WERI-Rb-1 (cell line): ENCODE data around the gene LRRC43.

ENCODE experiments used
- DNase-seq: peaks from one replicate; pipeline ENCODE4 v3.0.0-alpha.2; 2020
- H3K27ac ChIP-seq: fragments of 250-450 bp; sonication (Bioruptor Pico); 2 replicates; pipeline ENCODE4 v1.5.1; 2020; ENCODE audit warnings: mild to moderate bottlenecking, moderate library complexity
- H3K27me3 ChIP-seq: fragments of 250-450 bp; sonication (Bioruptor Pico); 2 replicates; pipeline ENCODE4 v1.5.1; 2021; ENCODE audit warnings: mild to moderate bottlenecking, low read depth, moderate library complexity; ENCODE audit not compliant: insufficient read depth, severe bottlenecking
- H3K36me3 ChIP-seq: fragments of 250-450 bp; sonication (Bioruptor Pico); 2 replicates; pipeline ENCODE4 v1.5.1; 2020; ENCODE audit warnings: mild to moderate bottlenecking, moderate library complexity
- H3K4me3 ChIP-seq: 2 replicates; pipeline ENCODE4 v1.5.1; 2011; ENCODE audit warnings: low read depth, mild to moderate bottlenecking, control low read depth, low read length
- H3K9me3 ChIP-seq: fragments of 250-450 bp; sonication (Bioruptor Pico); 2 replicates; pipeline ENCODE4 v1.5.1; 2021; ENCODE audit warnings: mild to moderate bottlenecking, moderate library complexity; ENCODE audit not compliant: severe bottlenecking
- CTCF ChIP-seq: IDR thresholded peaks from 2 replicates; pipeline ENCODE4 v1.5.1; 2011; ENCODE audit warnings: low read depth, mild to moderate bottlenecking, control low read depth, inconsistent platforms, low read length

The LRRC43 gene

GRCh38 chr12:122141911-122142725, 40.8 kb upstream of the LRRC43 start:
- peaks cover 8% of the 10 kb centered on the region; the same call in 1 of the 2 replicates for H3K36me3 ChIP-seq
- TF ChIP-seq CTCF: no peak
- DNase-seq: no peak
- no peak overlapping the region for H3K4me3 ChIP-seq
- H3K9me3 ChIP-seq: peaks cover 9% of the 10 kb centered on the region
- no peaks in the 10 kb centered on the region for H3K27me3 ChIP-seq
- no peak overlapping the region for H3K27ac ChIP-seq

- Histone ChIP-seq H3K9me3 (peaks cover 9% of the 10 kb centered on the region), H3K4me3 (no peak overlapping the region), H3K36me3 (peaks cover 8% of the 10 kb centered on the region; the same call in 1 of the 2 replicates), H3K27me3 (no peaks in the 10 kb centered on the region), H3K27ac (no peak overlapping the region)
- no peak for DNase-seq
- no peak for TF ChIP-seq CTCF
Observed at GRCh38 chr12:122142857-122143256, 40.1 kb upstream of the LRRC43 start.

GRCh38 chr12:122144885-122145284, 38.0 kb upstream of the LRRC43 start:
- no peak for DNase-seq
- Histone ChIP-seq H3K36me3 (peaks cover 8% of the 10 kb centered on the region; the same call in 1 of the 2 replicates), H3K9me3 (peaks cover 9% of the 10 kb centered on the region), H3K4me3 (no peak overlapping the region), H3K27ac (no peak overlapping the region), H3K27me3 (no peaks in the 10 kb centered on the region)
- no peak for TF ChIP-seq CTCF

GRCh38 chr12:122145505-122146330, 37.2 kb upstream of the LRRC43 start:
- no peaks in the 10 kb centered on the region for H3K27me3 ChIP-seq
- DNase-seq: no peak
- H3K36me3 ChIP-seq: peaks cover 8% of the 10 kb centered on the region; the same call in 1 of the 2 replicates
- no peak overlapping the region for H3K27ac ChIP-seq
- H3K9me3 ChIP-seq: peaks cover 9% of the 10 kb centered on the region
- no peak overlapping the region for H3K4me3 ChIP-seq
- TF ChIP-seq CTCF: no peak

GRCh38 chr12:122147514-122148290, 35.2 kb upstream of the LRRC43 start:
- TF ChIP-seq CTCF: no peak
- peaks cover 4% of the 10 kb centered on the region for H3K9me3 ChIP-seq
- no peaks in the 10 kb centered on the region for H3K36me3 ChIP-seq
- H3K27ac ChIP-seq: no peak overlapping the region
- H3K27me3 ChIP-seq: no peaks in the 10 kb centered on the region
- DNase-seq: no peak
- H3K4me3 ChIP-seq: no peak overlapping the region
